BLaER1 treated with 17β-estradiol and CSF1 and Interleukin-3, amounts not matched to agents 10 nM and 100 nM (cell line): Measurements from ENCODE around the gene VRTN.

Experiments used
- H3K27ac ChIP-seq, 11 experiments: shearing (Covaris generic); formaldehyde crosslinking; 2 replicates each; pipeline ENCODE4 v1.8.1; 2022
- H3K27me3 ChIP-seq, 11 experiments: shearing (Covaris generic); formaldehyde crosslinking; 2 replicates each; pipeline ENCODE4 v1.8.1; 2022
- H3K36me3 ChIP-seq, 11 experiments: shearing (Covaris generic); formaldehyde crosslinking; 2 replicates each; pipeline ENCODE4 v1.8.1; 2022
- H3K4me1 ChIP-seq, 10 experiments: shearing (Covaris generic); formaldehyde crosslinking; 2 replicates each; pipeline ENCODE4 v1.8.1; 2022
- H3K4me2 ChIP-seq, 11 experiments: shearing (Covaris generic); formaldehyde crosslinking; 2 replicates each; pipeline ENCODE4 v1.8.1; 2022
- H3K4me3 ChIP-seq, 10 experiments: shearing (Covaris generic); formaldehyde crosslinking; 2 replicates each; pipeline ENCODE4 v1.8.1; 2022
- H3K9ac ChIP-seq, 11 experiments: shearing (Covaris generic); formaldehyde crosslinking; 2 replicates each; pipeline ENCODE4 v1.8.1; 2022
- H3K9me3 ChIP-seq, 11 experiments: shearing (Covaris generic); formaldehyde crosslinking; replicated peaks in 1 of 11; 2 replicates each; pipeline ENCODE4 v1.8.1; 2022
- H4K20me1 ChIP-seq, 11 experiments: shearing (Covaris generic); formaldehyde crosslinking; 2 replicates each; pipeline ENCODE4 v1.8.1; 2022
- Cebpa-rat ChIP-seq, 11 experiments: shearing (Covaris generic); IDR thresholded peaks; 2 replicates each; pipeline ENCODE4 v1.8.1; 2022

VRTN gene

DNA sequence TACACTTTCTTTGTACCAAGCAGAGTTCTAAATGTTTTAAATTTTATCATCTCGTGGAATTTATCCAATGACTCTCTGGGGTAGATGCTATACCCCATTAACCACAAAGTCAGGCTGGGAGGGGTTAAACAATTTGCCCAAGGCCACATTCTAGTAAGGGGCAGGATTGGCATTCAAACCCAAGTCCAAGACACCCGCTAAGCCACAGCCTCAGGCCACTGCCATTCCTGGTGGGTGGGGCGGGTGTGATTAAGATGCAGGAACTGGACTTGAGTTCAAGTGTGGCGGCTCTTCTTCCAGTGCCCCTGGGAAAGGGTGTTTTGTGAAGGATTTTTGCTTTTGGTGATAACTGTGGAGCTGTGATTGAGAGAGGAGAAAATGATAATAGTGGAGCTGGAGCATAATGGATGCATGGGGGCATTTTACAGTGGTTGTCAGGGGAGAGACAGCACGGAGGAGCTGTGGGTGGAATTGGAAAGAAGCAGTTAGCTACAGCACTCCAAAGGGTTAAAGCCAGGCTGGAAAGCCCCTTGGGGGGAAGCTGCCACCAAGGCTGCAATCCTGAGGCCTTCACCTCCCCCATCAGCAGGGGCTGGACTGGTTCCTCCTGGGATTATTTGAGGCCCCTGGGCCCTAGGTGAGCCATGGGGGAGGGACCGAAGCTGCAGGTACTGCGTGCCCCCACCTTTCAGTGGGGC lies 1.0 kb upstream of the VRTN start:
- Histone ChIP-seq H3K27me3 (no peaks in the 10 kb centered on the region), H3K36me3 (no peaks in the 10 kb centered on the region), H3K4me2 (peak overlapping the region in 1 of 11 experiments; percentile 26; a peak in 1 of 22 replicates), H3K9me3 (no peaks in the 10 kb centered on the region), H3K4me1 (peaks cover 0 to 8% (median 0%) of the 10 kb centered on the region in 10 experiments; a peak in 3 of 20 replicates), H3K27ac (no peak overlapping the region), H3K4me3 (no peak overlapping the region), H4K20me1 (no peaks in the 10 kb centered on the region), H3K9ac (no peak overlapping the region)
- no peak for TF ChIP-seq Cebpa-rat (IDR thresholded peaks at IDR 0.05)

DNA sequence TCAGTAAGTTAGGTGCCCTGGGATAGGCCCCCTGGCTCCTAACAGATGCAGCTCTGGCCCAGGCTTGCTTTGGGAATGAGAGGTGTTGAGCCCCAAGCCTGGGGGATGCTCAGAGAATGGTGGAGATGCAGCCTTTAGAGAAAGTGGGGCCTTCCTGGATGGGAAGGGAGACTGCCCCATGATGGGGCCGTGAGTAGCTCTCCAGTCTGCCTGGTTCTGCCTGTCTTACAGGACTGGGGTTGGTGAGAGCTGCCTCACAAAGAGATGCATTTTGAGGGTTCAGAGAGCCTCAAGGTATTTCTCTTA lies 523 bp upstream of the VRTN start:
- Histone ChIP-seq H3K4me3 (no peak overlapping the region), H3K9ac (no peak overlapping the region), H3K9me3 (no peaks in the 10 kb centered on the region), H3K27ac (no peak overlapping the region), H3K36me3 (no peaks in the 10 kb centered on the region), H3K27me3 (no peaks in the 10 kb centered on the region), H3K4me1 (peaks cover 0 to 8% (median 0%) of the 10 kb centered on the region in 10 experiments; a peak in 3 of 20 replicates), H4K20me1 (no peaks in the 10 kb centered on the region), H3K4me2 (peak overlapping the region in 1 of 11 experiments; percentile 26; a peak in 1 of 22 replicates)
- TF ChIP-seq Cebpa-rat (IDR thresholded peaks at IDR 0.05), result no peak

DNA sequence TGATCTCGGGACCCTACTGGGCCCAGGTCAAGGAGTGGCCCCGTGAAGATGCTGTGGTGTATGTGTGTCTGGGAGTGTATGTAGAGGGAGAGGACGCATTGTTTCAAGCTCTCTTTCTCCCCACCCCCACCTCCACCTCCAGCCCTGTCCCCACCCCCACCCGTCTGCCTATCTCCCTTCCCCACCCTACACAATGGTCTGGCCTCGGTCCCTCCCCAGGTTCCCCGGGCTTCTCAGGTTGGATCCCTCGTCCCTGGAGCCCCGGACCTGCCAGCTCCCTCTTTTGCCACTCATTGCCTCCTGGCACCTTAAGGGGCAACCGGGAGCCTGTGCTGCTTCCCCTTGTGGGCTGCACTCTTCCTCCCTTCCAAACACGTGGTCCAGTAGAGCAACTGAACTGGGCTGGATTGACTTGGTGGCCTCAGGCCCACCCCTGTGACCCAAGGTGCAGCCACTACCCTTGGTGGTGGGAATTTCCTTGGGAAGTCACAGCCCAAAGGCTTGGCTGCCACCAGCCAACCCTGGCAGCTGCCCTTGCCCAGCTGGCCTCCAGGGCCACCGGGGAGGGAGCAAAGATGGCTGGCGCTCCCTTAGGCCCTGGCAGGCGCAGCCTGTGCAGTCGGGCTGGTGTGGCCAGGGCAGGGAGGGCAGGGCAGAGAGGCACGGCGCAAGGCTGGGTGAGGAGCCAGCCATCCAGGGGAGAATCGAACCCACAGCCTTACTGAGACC lies 628 bp downstream of the VRTN start:
- TF ChIP-seq Cebpa-rat (IDR thresholded peaks at IDR 0.05), result no peak
- H3K9ac ChIP-seq, result no peak overlapping the region
- H3K4me1 ChIP-seq, result peaks cover 0 to 8% (median 0%) of the 10 kb centered on the region in 10 experiments; a peak in 3 of 20 replicates
- no peak overlapping the region for H3K4me3 ChIP-seq
- no peaks in the 10 kb centered on the region for H4K20me1 ChIP-seq
- H3K36me3 ChIP-seq, result no peaks in the 10 kb centered on the region
- H3K9me3 ChIP-seq, result no peaks in the 10 kb centered on the region
- no peak overlapping the region for H3K4me2 ChIP-seq
- H3K27me3 ChIP-seq, result no peaks in the 10 kb centered on the region
- no peak overlapping the region for H3K27ac ChIP-seq

DNA sequence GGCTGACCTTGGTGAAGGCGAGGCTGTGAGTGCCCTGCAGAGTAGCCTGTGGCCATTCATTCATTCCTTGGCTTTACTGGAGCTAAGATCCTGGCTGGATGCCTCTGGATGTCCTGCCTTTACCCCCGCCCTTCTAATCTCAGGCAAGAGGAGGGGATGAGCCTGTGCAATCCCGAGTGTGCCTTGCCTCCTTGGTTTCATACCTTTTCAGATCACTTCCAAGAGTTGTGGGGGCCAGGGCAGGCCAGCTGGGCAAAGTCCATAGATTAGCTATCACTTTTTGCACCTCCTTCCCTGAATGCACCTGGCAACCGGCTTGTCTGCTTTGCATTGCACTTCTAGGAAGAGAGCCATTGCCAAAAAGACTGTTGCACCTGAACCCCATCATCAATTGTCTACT lies 1.5 kb downstream of the VRTN start:
- H3K36me3 ChIP-seq, result no peaks in the 10 kb centered on the region
- H3K4me3 ChIP-seq, result no peak overlapping the region
- no peak overlapping the region for H3K9ac ChIP-seq
- no peak overlapping the region for H3K27ac ChIP-seq
- no peaks in the 10 kb centered on the region for H3K9me3 ChIP-seq
- H4K20me1 ChIP-seq, result no peaks in the 10 kb centered on the region
- no peak for TF ChIP-seq Cebpa-rat (IDR thresholded peaks at IDR 0.05)
- no peak overlapping the region for H3K4me2 ChIP-seq
- H3K27me3 ChIP-seq, result no peaks in the 10 kb centered on the region
- peaks cover 0 to 8% (median 0%) of the 10 kb centered on the region in 10 experiments; a peak in 3 of 20 replicates for H3K4me1 ChIP-seq

DNA sequence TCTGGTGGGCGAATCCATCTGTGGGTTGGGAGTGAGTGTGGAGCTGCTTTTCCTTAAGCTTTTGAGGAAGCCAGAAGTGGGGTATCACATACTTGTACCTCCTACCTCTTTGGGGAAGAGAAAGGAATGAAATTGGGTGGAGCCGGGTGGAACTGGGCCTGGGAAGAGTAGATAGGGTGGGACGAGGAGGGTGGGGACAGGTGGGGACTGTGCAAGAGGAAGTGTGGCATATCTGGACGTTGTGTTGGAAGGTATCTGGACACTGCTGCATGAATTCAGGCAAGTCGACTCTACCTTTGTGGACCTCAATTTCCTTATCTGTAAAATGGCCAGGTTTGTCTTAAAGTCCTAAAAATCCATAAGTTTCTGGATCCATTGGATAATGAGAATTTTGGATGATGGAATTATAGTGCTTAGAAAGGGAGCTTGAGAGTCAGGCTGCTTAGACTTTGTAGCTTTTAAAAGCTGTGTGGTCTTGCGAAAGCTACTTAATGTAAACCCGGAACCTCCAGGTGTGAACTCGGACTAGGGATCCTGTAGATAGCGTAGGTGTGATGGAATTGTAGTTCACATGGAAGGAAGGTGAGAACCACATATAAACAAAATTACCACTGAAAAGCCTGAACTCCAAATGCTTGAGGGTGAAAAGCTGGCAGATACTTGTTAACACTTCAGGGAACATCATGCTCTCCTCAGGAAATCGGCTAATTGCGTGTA lies 2.1 kb downstream of the VRTN start:
- H4K20me1 ChIP-seq, result no peaks in the 10 kb centered on the region
- H3K9ac ChIP-seq, result no peak overlapping the region
- H3K4me1 ChIP-seq, result peaks cover 0 to 8% (median 0%) of the 10 kb centered on the region in 10 experiments; a peak in 3 of 20 replicates
- H3K4me3 ChIP-seq, result no peak overlapping the region
- H3K4me2 ChIP-seq, result no peak overlapping the region
- H3K9me3 ChIP-seq, result no peaks in the 10 kb centered on the region
- no peak overlapping the region for H3K27ac ChIP-seq
- no peaks in the 10 kb centered on the region for H3K36me3 ChIP-seq
- H3K27me3 ChIP-seq, result no peaks in the 10 kb centered on the region
- TF ChIP-seq Cebpa-rat (IDR thresholded peaks at IDR 0.05), result no peak

DNA sequence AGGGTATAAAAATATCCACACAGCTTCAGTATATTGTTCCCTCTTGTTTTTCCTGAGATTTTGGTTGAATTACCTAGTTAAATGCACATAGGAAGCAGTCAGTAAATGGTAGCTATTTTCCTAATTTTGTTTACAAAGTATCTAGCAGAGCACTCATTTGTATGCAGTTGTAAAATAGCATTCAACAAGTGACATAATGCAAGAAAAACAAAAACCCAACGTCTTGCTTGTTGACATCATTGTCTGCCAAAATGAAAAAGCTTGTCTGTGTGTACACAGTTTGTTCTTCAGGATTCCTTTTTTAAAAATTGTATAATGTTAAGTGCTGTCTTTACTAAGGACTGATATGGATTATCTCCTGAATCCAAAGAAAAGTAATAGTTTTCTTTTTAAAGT lies 2.7 kb downstream of the VRTN start:
- Histone ChIP-seq H3K4me1 (peaks cover 0 to 8% (median 0%) of the 10 kb centered on the region in 10 experiments; a peak in 3 of 20 replicates), H3K27ac (no peak overlapping the region), H4K20me1 (no peaks in the 10 kb centered on the region), H3K27me3 (no peaks in the 10 kb centered on the region), H3K4me3 (no peak overlapping the region), H3K9me3 (no peaks in the 10 kb centered on the region), H3K9ac (no peak overlapping the region), H3K36me3 (no peaks in the 10 kb centered on the region), H3K4me2 (no peak overlapping the region)
- no peak for TF ChIP-seq Cebpa-rat (IDR thresholded peaks at IDR 0.05)

DNA sequence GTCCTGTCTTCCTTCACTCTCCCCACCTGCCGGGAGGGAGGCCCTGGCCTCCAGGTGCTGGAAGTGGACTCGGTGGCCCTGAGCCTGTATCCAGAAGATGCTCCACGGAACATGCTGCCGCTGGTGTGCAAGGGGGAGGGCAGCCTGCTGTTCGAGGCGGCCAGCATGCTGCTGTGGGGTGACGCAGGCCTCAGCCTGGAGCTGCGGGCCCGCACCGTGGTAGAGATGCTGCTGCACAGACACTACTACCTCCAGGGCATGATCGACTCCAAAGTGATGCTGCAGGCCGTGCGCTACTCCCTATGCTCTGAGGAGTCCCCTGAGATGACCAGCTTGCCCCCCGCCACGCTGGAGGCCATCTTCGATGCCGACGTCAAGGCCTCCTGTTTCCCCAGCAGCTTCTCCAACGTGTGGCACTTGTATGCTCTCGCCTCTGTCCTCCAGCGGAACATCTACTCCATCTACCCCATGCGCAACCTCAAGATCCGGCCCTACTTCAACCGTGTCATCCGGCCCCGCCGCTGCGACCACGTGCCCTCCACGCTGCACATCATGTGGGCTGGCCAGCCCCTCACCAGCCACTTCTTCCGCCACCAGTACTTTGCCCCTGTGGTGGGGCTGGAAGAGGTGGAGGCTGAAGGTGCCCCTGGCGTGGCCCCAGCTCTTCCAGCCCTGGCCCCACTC lies 8.8 kb downstream of the VRTN start:
- H3K4me1 ChIP-seq, result no peaks in the 10 kb centered on the region

DNA sequence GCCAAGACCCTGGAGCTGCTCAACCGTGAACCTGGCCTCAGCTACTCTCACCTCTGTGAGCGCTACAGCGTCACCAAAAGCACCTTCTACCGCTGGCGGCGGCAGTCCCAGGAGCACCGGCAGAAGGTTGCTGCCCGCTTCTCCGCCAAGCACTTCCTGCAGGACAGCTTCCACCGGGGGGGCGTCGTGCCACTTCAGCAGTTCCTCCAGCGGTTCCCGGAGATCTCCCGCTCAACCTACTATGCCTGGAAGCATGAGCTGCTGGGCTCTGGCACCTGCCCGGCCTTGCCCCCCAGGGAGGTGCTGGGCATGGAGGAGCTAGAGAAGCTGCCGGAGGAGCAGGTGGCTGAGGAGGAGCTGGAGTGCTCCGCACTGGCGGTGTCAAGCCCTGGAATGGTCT lies 9.3 kb downstream of the VRTN start:
- peaks cover 0 to 5% (median 0%) of the 10 kb centered on the region in 11 experiments; a peak in 1 of 22 replicates for H4K20me1 ChIP-seq
- H3K4me3 ChIP-seq, result no peak overlapping the region
- H3K9ac ChIP-seq, result no peak overlapping the region
- H3K27ac ChIP-seq, result no peak overlapping the region
- peaks cover 0 to 2% (median 0%) of the 10 kb centered on the region in 10 experiments; a peak in 3 of 20 replicates for H3K4me1 ChIP-seq
- H3K9me3 ChIP-seq, result no peaks in the 10 kb centered on the region
- H3K36me3 ChIP-seq, result no peaks in the 10 kb centered on the region
- no peak overlapping the region for H3K4me2 ChIP-seq
- no peak for TF ChIP-seq Cebpa-rat (IDR thresholded peaks at IDR 0.05)
- H3K27me3 ChIP-seq, result no peaks in the 10 kb centered on the region

More for the DNA sequence above, 8.8 kb downstream of the VRTN start:
- no peak for TF ChIP-seq Cebpa-rat (IDR thresholded peaks at IDR 0.05)
- H3K36me3 ChIP-seq, result no peaks in the 10 kb centered on the region
- no peak overlapping the region for H3K27ac ChIP-seq
- H3K4me2 ChIP-seq, result no peak overlapping the region
- peaks cover 0 to 5% (median 0%) of the 10 kb centered on the region in 11 experiments; a peak in 1 of 22 replicates for H4K20me1 ChIP-seq
- no peak overlapping the region for H3K9ac ChIP-seq
- no peaks in the 10 kb centered on the region for H3K9me3 ChIP-seq
- H3K27me3 ChIP-seq, result no peaks in the 10 kb centered on the region
- H3K4me3 ChIP-seq, result no peak overlapping the region
